LNCAP (cell line): ENCODE results near the gene CDX1.

Experiments
- TF ChIP-seq, protein P1 (sequence below): fragments of 450-650 bp; IDR thresholded peaks from 2 replicates; pipeline ENCODE4 v1.5.1; 2017; ENCODE audit warnings: mild to moderate bottlenecking

CDX1 gene

DNA sequence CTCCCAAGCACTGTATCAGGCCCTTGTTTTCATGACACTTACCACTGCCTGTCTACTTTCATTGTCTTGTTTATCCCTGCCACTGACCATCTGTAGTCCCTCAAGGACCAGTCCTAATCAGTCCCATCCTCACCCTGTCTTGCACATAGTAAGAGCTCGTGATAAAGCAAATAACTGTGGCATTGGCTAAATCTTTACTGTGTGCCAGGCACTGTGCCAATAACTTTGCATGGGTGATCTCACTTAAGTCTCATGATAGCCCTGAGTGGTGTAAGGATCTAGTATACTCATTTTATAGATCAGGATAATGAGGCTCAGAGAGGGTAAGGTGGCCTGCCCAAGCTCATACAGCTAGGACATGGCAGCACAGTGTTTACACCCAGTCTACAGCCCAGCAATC lies 5.6 kb downstream of the CDX1 start:
- TF ChIP-seq, protein P1, sequence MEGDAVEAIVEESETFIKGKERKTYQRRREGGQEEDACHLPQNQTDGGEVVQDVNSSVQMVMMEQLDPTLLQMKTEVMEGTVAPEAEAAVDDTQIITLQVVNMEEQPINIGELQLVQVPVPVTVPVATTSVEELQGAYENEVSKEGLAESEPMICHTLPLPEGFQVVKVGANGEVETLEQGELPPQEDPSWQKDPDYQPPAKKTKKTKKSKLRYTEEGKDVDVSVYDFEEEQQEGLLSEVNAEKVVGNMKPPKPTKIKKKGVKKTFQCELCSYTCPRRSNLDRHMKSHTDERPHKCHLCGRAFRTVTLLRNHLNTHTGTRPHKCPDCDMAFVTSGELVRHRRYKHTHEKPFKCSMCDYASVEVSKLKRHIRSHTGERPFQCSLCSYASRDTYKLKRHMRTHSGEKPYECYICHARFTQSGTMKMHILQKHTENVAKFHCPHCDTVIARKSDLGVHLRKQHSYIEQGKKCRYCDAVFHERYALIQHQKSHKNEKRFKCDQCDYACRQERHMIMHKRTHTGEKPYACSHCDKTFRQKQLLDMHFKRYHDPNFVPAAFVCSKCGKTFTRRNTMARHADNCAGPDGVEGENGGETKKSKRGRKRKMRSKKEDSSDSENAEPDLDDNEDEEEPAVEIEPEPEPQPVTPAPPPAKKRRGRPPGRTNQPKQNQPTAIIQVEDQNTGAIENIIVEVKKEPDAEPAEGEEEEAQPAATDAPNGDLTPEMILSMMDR, result no peak

DNA sequence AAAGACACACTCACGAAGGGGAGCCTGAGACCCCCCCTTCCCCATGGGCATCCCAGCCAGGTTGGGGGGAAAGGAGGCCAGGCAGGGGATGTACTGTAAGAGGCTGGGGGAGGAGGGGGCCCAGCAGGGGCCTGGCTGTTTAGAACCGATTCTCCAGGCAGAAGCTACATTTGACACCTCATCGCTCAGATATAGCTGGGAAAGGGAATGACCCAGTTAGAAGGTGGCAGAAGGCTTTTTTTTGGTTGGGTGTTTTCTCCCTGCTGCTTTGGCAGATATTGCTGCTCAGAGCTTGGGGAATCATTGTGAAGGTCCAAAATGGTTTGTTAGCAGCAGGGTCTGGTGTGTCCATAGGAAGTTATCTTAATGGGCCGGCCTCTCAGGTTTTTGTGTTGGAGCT lies 6.0 kb downstream of the CDX1 start:
- TF ChIP-seq, protein P1, result no peak

DNA sequence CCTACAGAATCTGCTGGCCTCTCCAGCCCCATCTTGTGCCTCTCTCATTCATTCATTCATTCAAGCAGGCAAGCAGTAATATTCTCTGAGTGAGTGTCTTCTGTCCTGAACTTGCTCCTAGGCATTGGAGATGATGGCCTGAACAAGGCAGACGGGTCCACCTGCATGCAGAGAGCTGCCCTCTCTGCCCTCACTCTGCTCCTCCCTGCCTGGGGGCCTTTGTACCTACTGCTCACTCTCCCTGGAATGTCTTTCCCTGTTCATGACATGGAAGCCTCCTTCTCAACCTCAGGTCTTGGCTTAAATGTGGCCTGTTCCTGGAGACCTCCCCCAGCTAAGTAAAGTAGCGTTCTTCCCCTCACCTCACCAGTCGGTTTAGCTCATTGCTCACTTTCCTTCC lies 6.6 kb downstream of the CDX1 start:
- TF ChIP-seq, protein P1, result no peak

DNA sequence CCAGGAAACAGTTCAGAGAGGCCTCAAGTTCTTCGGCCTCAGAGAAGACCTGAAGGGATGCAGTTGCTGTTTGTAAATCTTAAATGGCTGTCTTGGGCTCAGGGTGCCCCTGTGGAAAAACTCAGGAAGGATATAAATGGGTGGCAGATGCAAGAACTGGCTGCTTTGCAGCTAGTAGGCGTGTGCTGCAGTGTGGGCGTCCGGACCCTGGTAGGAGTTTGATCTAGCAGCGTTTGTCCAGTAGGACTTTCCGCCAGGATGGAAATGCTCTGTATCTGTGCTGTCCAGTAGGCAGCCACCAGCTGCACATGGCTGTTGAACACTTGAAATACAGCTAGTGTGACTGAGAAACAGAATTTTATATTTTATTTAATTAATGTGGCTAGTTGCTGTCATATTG lies 7.7 kb downstream of the CDX1 start:
- TF ChIP-seq, protein P1, result no peak

DNA sequence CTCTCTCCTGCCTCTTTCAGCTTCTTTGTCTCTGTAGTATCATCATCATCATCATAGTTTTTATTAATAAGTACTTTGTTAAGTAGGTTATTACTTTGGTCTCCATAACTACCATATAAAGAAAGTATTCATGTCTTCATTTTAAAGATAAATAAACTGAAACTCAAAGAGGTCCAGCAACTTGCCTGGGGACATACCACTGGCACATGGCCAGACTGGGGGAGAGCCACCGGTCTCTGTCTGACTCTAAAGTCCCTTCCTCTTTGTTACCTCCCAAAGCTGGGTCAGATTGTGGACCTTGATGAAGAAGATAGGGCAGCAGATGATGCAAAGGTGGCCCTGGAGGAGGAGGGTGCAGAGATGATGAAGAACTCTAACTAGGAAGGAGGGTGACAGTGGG lies 8.5 kb downstream of the CDX1 start:
- TF ChIP-seq, protein P1, result no peak

DNA sequence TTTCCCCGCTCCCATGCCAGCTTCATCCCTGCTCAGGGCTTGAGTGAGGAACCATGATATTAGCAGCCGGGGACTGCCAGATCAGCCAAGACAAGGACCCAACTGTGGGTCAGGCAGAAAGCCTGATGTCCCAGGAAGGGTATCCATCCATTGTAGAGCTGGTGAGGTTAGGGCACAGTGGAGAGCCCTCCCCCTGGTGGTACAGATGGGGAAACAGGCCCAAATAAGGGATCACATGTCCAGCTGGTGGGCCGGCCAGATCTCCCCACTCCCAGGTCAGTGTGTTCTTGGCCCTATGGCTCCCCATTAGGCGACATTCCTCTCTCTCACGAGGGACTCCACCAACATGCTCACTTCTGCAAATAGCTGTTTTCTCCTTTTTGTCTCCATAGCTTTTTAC lies 9.0 kb downstream of the CDX1 start:
- TF ChIP-seq, protein P1, result peak; percentile 27; the same call in 1 of the 2 replicates

DNA sequence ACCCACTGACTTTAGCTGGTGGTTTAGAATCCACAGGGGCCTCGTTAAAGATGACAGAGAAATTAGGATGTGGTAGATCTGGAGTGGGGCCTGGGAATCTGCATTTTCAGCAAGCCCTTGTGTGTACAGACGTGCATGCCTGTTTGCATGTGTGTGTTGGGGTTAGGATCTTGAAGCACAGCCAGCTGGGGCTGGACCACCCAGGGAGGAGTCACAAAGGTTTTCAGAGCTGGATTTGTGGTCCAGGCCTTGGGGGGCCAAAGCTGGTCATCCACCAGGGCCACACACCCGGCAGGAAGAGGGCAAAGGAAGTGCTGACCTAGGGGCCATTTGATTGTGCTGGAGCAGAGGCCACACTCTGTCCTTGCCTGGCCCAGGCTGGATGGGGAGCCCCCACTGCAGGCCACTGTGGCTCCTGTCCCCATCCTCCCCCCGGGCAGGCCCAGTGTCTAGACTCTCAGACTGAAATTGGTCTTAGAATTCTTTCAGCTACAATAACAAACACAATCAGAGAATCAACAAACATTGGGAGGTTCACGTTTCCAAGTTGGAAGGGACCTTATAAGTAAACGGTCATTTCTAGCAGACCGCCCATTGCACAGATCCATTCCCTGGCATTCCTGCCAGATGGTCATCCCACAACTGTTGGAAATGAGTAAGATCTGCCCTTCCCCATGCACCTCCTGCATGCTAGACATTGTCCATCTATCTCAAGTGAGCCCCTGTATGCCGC lies 10.3 kb downstream of the CDX1 start:
- TF ChIP-seq, protein P1, result no peak

DNA sequence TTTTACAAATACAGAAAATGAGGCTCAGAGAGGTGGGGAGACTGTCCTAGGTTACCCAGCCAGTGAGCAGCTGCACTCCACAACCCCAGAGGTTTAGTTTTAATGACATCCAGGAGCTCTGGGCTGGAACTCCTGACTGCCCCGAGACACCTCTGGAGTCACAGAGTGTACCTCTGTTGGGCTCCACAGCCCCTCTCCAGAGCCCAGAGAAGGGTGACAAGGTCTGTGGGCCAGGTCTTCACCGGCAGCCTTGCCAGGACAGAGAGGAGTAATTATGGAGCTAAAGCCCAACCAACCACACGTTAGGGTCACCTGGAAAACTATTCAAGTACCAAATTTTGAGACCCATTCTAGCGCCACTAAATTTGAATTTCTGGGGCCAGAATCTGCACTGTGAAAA lies 11.1 kb downstream of the CDX1 start:
- TF ChIP-seq, protein P1, result no peak
